ENCODE data around the gene PPT1. TPM values are rescaled to one million over a fixed set of nuclear protein-coding genes. Genes with fewer than 3 reads are reported as not detected.
A peak's percentile ranks its signal among the peaks of the same experiment; 100 is the strongest.

PPT1 gene
- total and polyA plus RNA-seq, 2 of the 13 experiments (the other 11 are each of a cell fraction or from before 2014, with no cell fraction given) = 129 TPM

GRCh38 chr1:40039757-40040510 lies 57.1 kb downstream of the PPT1 start (continued):
- TF ChIP-seq ZBTB39 (CRISPR knock-in tag; IDR thresholded peaks at IDR 0.05) (0 out of 2 replicates have a peak, but pooled peaks have one; percentile 71), ZBTB2 (CRISPR knock-in tag; IDR thresholded peaks at IDR 0.05; ENCODE audit: low read depth) (0 out of 2 replicates have a peak, but pooled peaks have one; percentile 16), ZFP82 (CRISPR knock-in tag; IDR thresholded peaks at IDR 0.05; ENCODE audit: borderline replicate concordance) (0 out of 2 replicates have a peak, but pooled peaks have one; percentile 34), SMARCE1 (IDR thresholded peaks at IDR 0.05; ENCODE audit: borderline replicate concordance) (no peak), ZNF280D (CRISPR knock-in tag; IDR thresholded peaks at IDR 0.05) (0 out of 2 replicates have a peak, but pooled peaks have one; percentile 79), KIAA2018 (CRISPR knock-in tag; IDR thresholded peaks at IDR 0.05; ENCODE audit: borderline replicate concordance) (no peak), ZBTB8A (CRISPR knock-in tag; IDR thresholded peaks at IDR 0.05; ENCODE audit: borderline replicate concordance, low read depth) (0 out of 2 replicates have a peak, but pooled peaks have one; percentile 53), ZNF563 (CRISPR knock-in tag; IDR thresholded peaks at IDR 0.05) (peak; percentile 30; the same call in 1 of the 2 replicates), ZBTB37 (CRISPR knock-in tag; IDR thresholded peaks at IDR 0.05) (no peak), EED (CRISPR knock-in tag; IDR thresholded peaks at IDR 0.05) (no peak; the same call in 1 of the 2 replicates)
